B cell (primary cell): ENCODE results near the gene TTLL6. TPM values are rescaled to one million over a fixed set of nuclear protein-coding genes. Genes with fewer than 3 reads are reported as not detected.

ENCODE experiments used
- ATAC-seq: fragments of 200-7000 bp; cut with Tn5 transposase; one replicate; pipeline ENCODE4 v1.10.0; 2021; ENCODE audit warnings: low read depth, mild to moderate bottlenecking, moderate number of reproducible peaks, moderate library complexity
- CTCF ChIA-PET: fragments of 350-600 bp; sonication (Branson Sonifier 250); formaldehyde crosslinking; loops from one replicate; lab custom pipeline; 2021; ENCODE audit warnings: antibody characterized with exemption, inconsistent platforms; lab: Charles Lee
- POLR2A ChIA-PET: fragments of 350-600 bp; sonication (Branson Sonifier 250); formaldehyde crosslinking; loops from one replicate; lab custom pipeline; 2021; ENCODE audit warnings: antibody characterized with exemption; lab: Charles Lee
- DNase-seq: peaks from one replicate; pipeline ENCODE4 v3.0.0; 2013
- H2AFZ ChIP-seq: 2 replicates; pipeline ENCODE4 v1.6.1; 2012; ENCODE audit warnings: mild to moderate bottlenecking, low read depth, low read length; ENCODE audit not compliant: insufficient read depth, poor library complexity, severe bottlenecking
- H3K27ac ChIP-seq, 2 donors: 1 replicate in 1 of 2; 2 replicates in 1 of 2; pipeline ENCODE4 v1.5.1; 2012 to 2013; ENCODE audit warnings: low read length in 2 of 2, mild to moderate bottlenecking in 2 of 2, moderate library complexity in 1 of 2
- H3K27me3 ChIP-seq, 4 experiments: fragments of 200-600 bp in 1 of 4; sonication (generic) in 1 of 4; replicated peaks in 1 of 4; 1 replicate in 2 of 4; 2 replicates in 2 of 4; pipeline versions ENCODE4 v1.6.1 to v1.7.0; 2013 to 2016; ENCODE audit warnings: low read length in 3 of 4, mild to moderate bottlenecking in 2 of 4, mixed read lengths in 1 of 4, moderate library complexity in 1 of 4; ENCODE audit not compliant: insufficient read depth in 4 of 4, control insufficient read depth in 3 of 4; ENCODE audit errors: control extremely low read depth in 1 of 4
- H3K36me3 ChIP-seq, 2 experiments: replicated peaks in 1 of 2; 1 replicate in 1 of 2; 2 replicates in 1 of 2; pipeline versions ENCODE4 v1.6.1 to v1.7.1; 2013; ENCODE audit warnings: low read length in 1 of 2; ENCODE audit not compliant: insufficient read depth in 2 of 2, control insufficient read depth in 1 of 2; ENCODE audit errors: control extremely low read depth in 1 of 2, extremely low read depth in 1 of 2
- H3K4me1 ChIP-seq, 2 donors: fragments of 200-600 bp in 1 of 2; sonication (generic) in 1 of 2; 1 replicate in 1 of 2; 2 replicates in 1 of 2; pipeline versions ENCODE4 v1.5.1 to v1.6.1; 2013 to 2017; ENCODE audit warnings: low read length in 2 of 2; ENCODE audit not compliant: control insufficient read depth in 2 of 2, insufficient read depth in 2 of 2
- H3K4me2 ChIP-seq: replicated peaks from 2 replicates; pipeline ENCODE3; 2012; ENCODE audit warnings: mild to moderate bottlenecking, low read depth, low read length; ENCODE audit not compliant: poor library complexity, severe bottlenecking
- H3K4me3 ChIP-seq, 5 experiments: fragments of 200-600 bp in 1 of 5; sonication (generic) in 1 of 5; 1 replicate in 3 of 5; 2 replicates in 2 of 5; pipeline versions ENCODE4 v1.5.1 to v1.7.0; 2011 to 2016; ENCODE audit warnings: low read length in 4 of 5, mild to moderate bottlenecking in 4 of 5, low read depth in 2 of 5, control low read depth in 1 of 5, moderate library complexity in 1 of 5; ENCODE audit not compliant: insufficient read depth in 1 of 5; ENCODE audit errors: control extremely low read depth in 1 of 5, extremely low read depth in 1 of 5
- H3K79me2 ChIP-seq: fragments of 200-600 bp; sonication (generic); one replicate; pipeline ENCODE4 v1.6.0; 2016; ENCODE audit warnings: low read length; ENCODE audit not compliant: control insufficient read depth, insufficient read depth
- H3K9ac ChIP-seq: fragments of 200-600 bp; sonication (generic); 2 replicates; pipeline ENCODE4 v1.6.1; 2017; ENCODE audit warnings: mild to moderate bottlenecking, low read length, moderate library complexity
- H3K9me3 ChIP-seq, 3 donors: one replicate each; pipeline versions ENCODE4 v1.6.1 to v1.7.1; 2013; ENCODE audit warnings: low read length in 2 of 3; ENCODE audit not compliant: control insufficient read depth in 2 of 3, insufficient read depth in 1 of 3; ENCODE audit errors: control extremely low read depth in 1 of 3
- H4K20me1 ChIP-seq: 2 replicates; pipeline ENCODE4 v1.6.0; 2012; ENCODE audit warnings: mild to moderate bottlenecking, low read length; ENCODE audit not compliant: insufficient read depth, control insufficient read depth, poor library complexity, severe bottlenecking
- H3K27ac Mint-ChIP-seq: one replicate; pipeline ENCODE4 v1.8.0; 2021; ENCODE audit warnings: mixed read lengths
- H3K27me3 Mint-ChIP-seq: one replicate; pipeline ENCODE4 v1.8.0; 2021; ENCODE audit warnings: mixed read lengths
- H3K4me1 Mint-ChIP-seq: one replicate; pipeline ENCODE4 v1.8.0; 2021; ENCODE audit warnings: mixed read lengths
- H3K4me3 Mint-ChIP-seq: one replicate; pipeline ENCODE4 v1.8.0; 2021; ENCODE audit warnings: mixed read lengths
- H3K9me3 Mint-ChIP-seq: one replicate; pipeline ENCODE4 v1.8.0; 2022; ENCODE audit warnings: mixed read lengths; ENCODE audit not compliant: insufficient read depth
- CTCF ChIP-seq: fragments of 200-600 bp; IDR thresholded peaks from one replicate; pipeline ENCODE4 v1.8.0; 2022; ENCODE audit warnings: antibody characterized with exemption, mild to moderate bottlenecking
- EZH2 ChIP-seq: IDR thresholded peaks from 2 replicates; pipeline ENCODE4 v1.6.1; 2012; ENCODE audit warnings: borderline replicate concordance, low read depth, mild to moderate bottlenecking, moderate library complexity, low read length; ENCODE audit not compliant: insufficient read depth, poor library complexity, severe bottlenecking
- WGBS: methylation state at CpG from one replicate; pipeline ENCODE4 v1.1.5; 2013; ENCODE audit warnings: missing lambda C conversion rate; ENCODE audit not compliant: insufficient coverage; 5-methylcytosine and 5-hydroxymethylcytosine counted together
- intact Hi-C: fragments of 100-400 bp; cut with micrococcal nuclease; formaldehyde crosslinking; loops from one replicate; pipeline ENCODE4 v1.10.0; 2022
- polyA plus RNA-seq: library from polyadenylated mRNA; depleted of rRNA; stranded (reverse); fragments of >200 nt; gene quantifications from 2 replicates; pipeline ENCODE4 v1.2.3, GENCODE V29; 2012
- total RNA-seq, 2 donors: library from RNA; stranded (reverse); fragments of 120-200 nt in 1 of 2; gene quantifications; 1 replicate in 1 of 2; 2 replicates in 1 of 2; pipeline versions ENCODE4 v1.2.3 to v1.2.4, GENCODE V29; 2013 to 2022

Gene TTLL6
- total and polyA plus RNA-seq, 2 donors (not counting 1 experiment from before 2014, with no cell fraction given): not detected

DNA sequence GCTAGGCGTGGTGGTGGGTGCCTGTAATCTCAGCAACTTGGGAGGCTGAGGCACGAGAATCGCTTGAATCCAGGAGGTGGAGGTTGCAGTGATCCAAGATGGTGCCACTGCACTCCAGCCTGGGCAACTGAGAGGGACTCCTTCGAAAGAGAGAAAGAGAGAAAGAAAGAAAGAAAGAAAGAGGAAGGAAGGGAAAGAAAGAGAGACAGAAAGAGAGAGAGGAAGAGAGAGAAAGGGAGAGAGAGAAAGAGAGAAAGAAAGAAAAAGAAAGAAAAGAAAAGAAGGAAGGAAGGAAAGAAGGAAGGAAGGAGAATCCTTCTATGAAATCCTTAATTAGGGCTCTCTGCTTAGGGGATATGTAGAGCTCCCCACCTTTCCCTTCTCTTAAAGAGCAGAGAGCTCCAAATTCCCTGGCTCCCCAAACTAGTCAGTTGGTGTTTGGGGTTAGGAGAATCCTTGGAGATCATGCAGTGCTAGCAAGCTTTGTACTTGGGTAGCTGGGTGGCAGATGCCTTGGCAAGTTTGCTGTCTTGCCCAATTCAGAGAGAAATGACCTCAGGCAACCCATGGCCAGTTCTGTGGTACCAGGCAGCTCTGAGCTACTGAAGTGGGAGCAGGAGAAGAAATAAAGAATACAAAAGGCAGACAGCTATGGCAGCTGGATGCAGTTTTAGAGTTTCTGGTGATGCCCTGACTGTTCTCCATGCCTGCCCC is 79.5 kb downstream of the TTLL6 start:
- Histone ChIP-seq H3K4me3 (no peak overlapping the region), H3K27ac (no peak overlapping the region), H3K9ac (no peak overlapping the region), H3K9me3 (peaks cover 4 to 30% (median 4%) of the 10 kb centered on the region in 3 donors), H3K4me1 (peaks cover 20 to 30% of the 10 kb centered on the region in 2 donors), H4K20me1 (no peaks in the 10 kb centered on the region), H3K27me3 (peaks cover 1 to 90% (median 55%) of the 10 kb centered on the region in 4 experiments), H3K79me2 (no peaks in the 10 kb centered on the region), H2AFZ (no peak overlapping the region), H3K36me3 (no peaks in the 10 kb centered on the region), H3K4me2 (no peak overlapping the region)
- peaks cover 18% of the 10 kb centered on the region for H3K4me1 Mint-ChIP-seq
- 63% methylated on average over 3 of the region's 4 CpGs for WGBS
- H3K27me3 Mint-ChIP-seq: peaks cover 77% of the 10 kb centered on the region
- ChIA-PET POLR2A (no interaction called here), CTCF (interaction anchor here (0.7 to 1.8 kb wide), 3 partner anchors 10 to 149 kb away, joined by 3 to 4 read pairs (median 3); no protein-coding TSS in a partner anchor)
- TF ChIP-seq EZH2 (no peak), CTCF (no peak)
- no peaks in the 10 kb centered on the region for H3K9me3 Mint-ChIP-seq
- H3K27ac Mint-ChIP-seq: no peak overlapping the region
- intact Hi-C loops: no loop called here
- no peak for ATAC-seq
- DNase-seq: peak; percentile 14
- H3K4me3 Mint-ChIP-seq: no peak overlapping the region

DNA sequence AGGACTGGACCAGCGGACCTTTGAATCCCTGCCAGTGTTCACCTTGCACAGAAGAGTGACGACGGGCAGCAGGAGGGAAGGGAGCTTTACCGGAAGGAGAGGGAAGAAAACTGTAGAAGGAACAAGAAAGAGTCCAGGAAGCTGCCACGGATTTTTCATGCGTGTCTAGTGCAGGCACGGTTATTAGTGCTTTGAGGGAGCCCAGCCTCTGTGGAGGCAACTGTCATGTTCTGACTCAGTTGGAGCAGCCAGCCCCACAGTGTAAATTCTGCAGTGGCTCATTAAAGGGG is 82.0 kb downstream of the TTLL6 start:
- no peak overlapping the region for H3K27ac ChIP-seq
- ChIA-PET POLR2A (no interaction called here), CTCF (interaction anchor here (1.0 to 1.2 kb wide), 2 partner anchors 17 to 69 kb away, joined by 4 read pairs; no protein-coding TSS in a partner anchor)
- H3K9ac ChIP-seq: no peak overlapping the region
- peaks cover 18% of the 10 kb centered on the region for H3K4me1 Mint-ChIP-seq
- no peak overlapping the region for H3K4me3 Mint-ChIP-seq
- H3K79me2 ChIP-seq: no peaks in the 10 kb centered on the region
- H3K27me3 Mint-ChIP-seq: peaks cover 82% of the 10 kb centered on the region
- no peak for TF ChIP-seq CTCF
- no peak for TF ChIP-seq EZH2
- H3K36me3 ChIP-seq: no peaks in the 10 kb centered on the region
- ATAC-seq: no peak
- WGBS: 2% methylated on average over 7 of the region's 7 CpGs
- no peak overlapping the region for H3K4me2 ChIP-seq
- no peak overlapping the region for H3K4me3 ChIP-seq
- H3K9me3 ChIP-seq: peaks cover 3 to 25% (median 4%) of the 10 kb centered on the region in 3 donors
- no peak overlapping the region for H3K27ac Mint-ChIP-seq
- H3K4me1 ChIP-seq: peaks cover 20 to 33% of the 10 kb centered on the region in 2 donors
- no peak overlapping the region for H2AFZ ChIP-seq
- H3K9me3 Mint-ChIP-seq: no peaks in the 10 kb centered on the region
- intact Hi-C loops: no loop called here
- H3K27me3 ChIP-seq: peaks cover 0 to 85% (median 59%) of the 10 kb centered on the region in 4 experiments
- DNase-seq: peak; percentile 12
- no peaks in the 10 kb centered on the region for H4K20me1 ChIP-seq
